ENCODE measurements around the gene FOXJ3.

Gene FOXJ3

GRCh38 chr1:42189931-42190853 lies 144.8 kb downstream of the FOXJ3 start:
- no peak for DNase-seq (ENCODE audit: low read depth)

- DNase-seq (ENCODE audit: low read depth): no peak
These were observed 148.9 kb downstream of the FOXJ3 start for GRCh38 chr1:42186152-42186551.

- DNase-seq (ENCODE audit: low read depth): no peak
These were observed 150.4 kb downstream of the FOXJ3 start for GRCh38 chr1:42184616-42185015.

GRCh38 chr1:42183957-42184268 lies 151.1 kb downstream of the FOXJ3 start:
- DNase-seq (ENCODE audit: low read depth): no peak

- DNase-seq (ENCODE audit: low read depth): no peak
These were observed 151.7 kb downstream of the FOXJ3 start for GRCh38 chr1:42183210-42183956.

GRCh38 chr1:42181687-42182086 lies 153.3 kb downstream of the FOXJ3 start:
- no peak for DNase-seq (ENCODE audit: low read depth)

GRCh38 chr1:42179900-42180329 lies 155.1 kb downstream of the FOXJ3 start:
- no peak for DNase-seq (ENCODE audit: low read depth)

GRCh38 chr1:42179275-42179674 lies 155.8 kb downstream of the FOXJ3 start:
- no peak for DNase-seq (ENCODE audit: low read depth)

GRCh38 chr1:42178249-42178648 lies 156.8 kb downstream of the FOXJ3 start:
- DNase-seq (ENCODE audit: low read depth): no peak

GRCh38 chr1:42177541-42177981 lies 157.5 kb downstream of the FOXJ3 start:
- no peak for DNase-seq (ENCODE audit: low read depth)

- DNase-seq (ENCODE audit: low read depth): no peak
These were observed 158.0 kb downstream of the FOXJ3 start for GRCh38 chr1:42176902-42177519.

GRCh38 chr1:42175314-42176054 lies 159.6 kb downstream of the FOXJ3 start:
- DNase-seq (ENCODE audit: low read depth): no peak

- DNase-seq (ENCODE audit: low read depth): no peak
These were observed 160.9 kb downstream of the FOXJ3 start for GRCh38 chr1:42173961-42174735.

- DNase-seq (ENCODE audit: low read depth): peak; percentile 50
These were observed 161.7 kb downstream of the FOXJ3 start for GRCh38 chr1:42173155-42173933.

GRCh38 chr1:42172381-42173133 lies 162.5 kb downstream of the FOXJ3 start:
- no peak for DNase-seq (ENCODE audit: low read depth)

GRCh38 chr1:42171679-42172266 lies 163.3 kb downstream of the FOXJ3 start:
- DNase-seq (ENCODE audit: low read depth): no peak

GRCh38 chr1:42170779-42171621 lies 164.0 kb downstream of the FOXJ3 start:
- DNase-seq (ENCODE audit: low read depth): no peak

- no peak for DNase-seq (ENCODE audit: low read depth)
These were observed 166.3 kb downstream of the FOXJ3 start for GRCh38 chr1:42168763-42169162.

GRCh38 chr1:42168391-42168670 lies 166.7 kb downstream of the FOXJ3 start:
- no peak for DNase-seq (ENCODE audit: low read depth)

Measured in stimulated activated CD8-positive, alpha-beta memory T cell treated with anti-CD3 and anti-CD28 coated beads, Interleukin-15, amount 100 ng/mL, for 1 hour (primary cell).